Activated naive CD4-positive, alpha-beta T cell treated with anti-CD3 and anti-CD28 coated beads, Interleukin-2, amount 50 U/mL, for 24 hours (primary cell): Measurements from ENCODE around the gene ME3.
"Not testable (repeated sequence)": the region's sequence is repeated elsewhere in the genome, so short reads cannot be mapped to it uniquely, and the experiment has no call there.

Experiments used
- H3K27ac Mint-ChIP-seq: one replicate; pipeline ENCODE4 v1.8.0; 2021; ENCODE audit warnings: mild to moderate bottlenecking, mixed read lengths
- H3K27me3 Mint-ChIP-seq: one replicate; pipeline ENCODE4 v1.8.0; 2021; ENCODE audit warnings: mixed read lengths
- H3K36me3 Mint-ChIP-seq: one replicate; pipeline ENCODE4 v1.8.0; 2021; ENCODE audit warnings: mixed read lengths
- H3K4me1 Mint-ChIP-seq: one replicate; pipeline ENCODE4 v1.8.0; 2021; ENCODE audit warnings: mixed read lengths
- H3K4me3 Mint-ChIP-seq: one replicate; pipeline ENCODE4 v1.8.0; 2021; ENCODE audit warnings: mild to moderate bottlenecking, mixed read lengths
- H3K9me3 Mint-ChIP-seq: one replicate; pipeline ENCODE4 v1.8.0; 2021; ENCODE audit warnings: mixed read lengths

The ME3 gene

DNA sequence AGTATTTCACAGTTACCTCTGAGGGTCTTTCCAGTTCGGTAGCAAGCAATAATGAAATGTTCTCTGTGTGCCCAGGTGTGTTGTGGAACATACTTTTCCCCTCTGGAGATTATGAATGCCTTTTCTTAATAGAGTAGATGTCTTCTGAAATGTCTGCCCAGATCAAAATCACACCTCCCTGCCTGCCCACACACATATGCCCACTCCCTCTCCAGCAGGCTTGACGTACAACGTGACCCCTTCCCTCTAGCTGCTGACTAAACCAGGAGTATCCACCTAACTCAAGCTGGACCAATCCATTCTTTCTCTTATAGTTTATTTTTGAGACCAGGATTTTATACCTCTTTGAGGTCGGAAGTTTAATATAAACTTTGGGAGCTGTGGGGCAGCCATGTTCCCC lies 48.7 kb downstream of the ME3 start:
- H3K4me1 Mint-ChIP-seq, result peaks cover 6% of the 10 kb centered on the region
- H3K27ac Mint-ChIP-seq, result no peak overlapping the region
- peaks cover 4% of the 10 kb centered on the region for H3K36me3 Mint-ChIP-seq
- no peaks in the 10 kb centered on the region for H3K27me3 Mint-ChIP-seq
- H3K9me3 Mint-ChIP-seq, result peaks cover 4% of the 10 kb centered on the region
- H3K4me3 Mint-ChIP-seq, result no peak overlapping the region

DNA sequence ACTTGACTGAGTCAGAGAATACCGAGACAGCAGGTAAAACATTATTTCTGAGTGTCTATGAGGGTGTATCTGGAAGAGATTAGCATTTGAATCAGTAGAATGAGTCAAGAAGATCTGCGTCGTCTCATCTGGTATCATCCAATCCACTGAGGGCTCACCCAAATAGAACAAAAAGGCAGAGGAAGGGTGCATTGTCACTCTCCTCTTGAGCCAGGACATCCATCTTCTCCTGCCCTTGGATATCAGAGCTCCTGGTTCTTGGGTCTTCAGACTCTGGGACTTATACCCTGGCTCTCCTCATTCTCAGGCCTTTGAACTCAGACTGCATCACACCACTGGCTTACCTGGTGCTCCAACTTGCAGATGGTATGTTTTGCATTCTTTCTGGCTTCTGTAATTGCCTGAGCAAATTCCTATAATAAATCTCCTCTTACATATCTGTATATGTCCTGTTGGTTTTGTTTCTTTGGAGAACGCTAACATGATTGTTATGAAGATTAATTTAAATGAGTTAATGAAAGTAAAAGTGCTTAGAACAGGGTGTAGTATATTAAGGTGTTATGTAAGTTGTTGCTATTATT lies 49.3 kb downstream of the ME3 start:
- Mint-ChIP-seq H3K4me3 (no peak overlapping the region), H3K27ac (no peak overlapping the region), H3K27me3 (no peaks in the 10 kb centered on the region), H3K36me3 (peaks cover 4% of the 10 kb centered on the region), H3K9me3 (peaks cover 4% of the 10 kb centered on the region), H3K4me1 (peaks cover 6% of the 10 kb centered on the region)

DNA sequence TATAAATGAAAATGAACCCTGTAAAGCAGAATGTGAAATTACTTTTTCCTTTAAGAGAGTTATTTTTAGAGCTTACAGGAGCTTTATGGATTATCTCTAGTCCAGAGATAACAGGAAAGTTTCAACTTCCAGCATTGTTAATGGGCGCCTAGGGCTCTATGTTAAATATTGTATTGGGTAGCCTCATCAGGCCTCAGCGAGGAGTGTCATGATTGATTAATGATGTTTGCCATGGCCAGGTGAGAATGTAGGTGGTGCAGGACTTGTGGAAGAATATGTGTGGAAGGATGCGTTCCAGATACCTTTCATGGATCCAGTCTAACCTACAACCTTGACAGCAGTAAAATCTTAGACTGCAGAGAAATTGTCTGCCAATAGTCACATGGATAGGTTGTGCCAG lies 50.6 kb downstream of the ME3 start:
- H3K27me3 Mint-ChIP-seq, result no peaks in the 10 kb centered on the region
- peaks cover 6% of the 10 kb centered on the region for H3K4me1 Mint-ChIP-seq
- H3K9me3 Mint-ChIP-seq, result peaks cover 4% of the 10 kb centered on the region
- peaks cover 4% of the 10 kb centered on the region for H3K36me3 Mint-ChIP-seq
- no peak overlapping the region for H3K27ac Mint-ChIP-seq
- no peak overlapping the region for H3K4me3 Mint-ChIP-seq

DNA sequence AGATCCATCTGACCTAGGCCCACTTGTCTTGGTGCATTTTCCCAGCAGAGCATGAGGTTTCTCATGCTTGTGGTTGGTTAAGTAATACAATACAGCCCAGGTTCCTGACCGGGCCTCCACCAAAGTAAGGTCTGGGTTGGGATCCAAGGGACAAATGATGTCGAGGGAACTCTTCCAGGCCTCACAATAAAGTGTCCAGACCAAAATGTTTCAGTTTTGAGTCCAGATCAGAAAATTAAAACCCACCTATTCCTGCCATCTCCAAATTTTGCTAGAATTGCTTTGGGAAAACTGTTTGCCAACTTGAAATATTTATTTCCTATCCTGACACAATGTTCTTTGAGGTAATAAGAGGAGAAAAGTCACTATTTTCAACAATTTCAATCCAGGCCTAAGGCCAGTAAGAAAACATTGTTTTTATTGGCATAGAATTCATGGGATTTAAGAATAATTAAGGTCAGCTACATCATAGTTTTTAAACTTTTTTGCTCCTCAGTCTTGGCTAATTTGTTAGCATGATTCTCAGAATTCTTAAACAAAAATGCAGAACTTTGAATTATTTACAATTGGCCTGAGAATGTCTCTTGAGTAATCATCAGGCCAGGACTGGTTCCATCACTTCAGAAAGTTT lies 51.4 kb downstream of the ME3 start:
- no peak overlapping the region for H3K27ac Mint-ChIP-seq
- H3K4me3 Mint-ChIP-seq, result no peak overlapping the region
- peaks cover 6% of the 10 kb centered on the region for H3K4me1 Mint-ChIP-seq

DNA sequence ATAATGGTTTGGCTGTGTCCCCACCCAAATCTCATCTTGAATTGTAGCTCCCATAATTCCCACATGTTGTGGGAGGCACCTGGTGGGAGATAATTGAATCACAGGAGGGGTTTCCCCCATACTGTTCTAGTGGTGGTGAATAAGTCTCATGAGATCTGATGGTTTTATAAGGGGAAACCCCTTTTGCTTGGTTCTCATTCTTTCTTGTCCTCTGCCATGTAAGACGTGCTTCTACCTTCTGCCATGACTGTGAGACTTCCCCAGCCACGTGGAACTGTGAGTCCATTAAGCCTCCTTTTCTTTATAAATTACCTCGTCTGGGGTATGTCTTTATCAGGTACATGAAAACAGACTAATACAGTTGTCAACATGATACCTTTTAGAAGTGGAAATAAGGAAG lies 53.0 kb downstream of the ME3 start:
- H3K4me1 Mint-ChIP-seq, H3K9me3 Mint-ChIP-seq, H3K27me3 Mint-ChIP-seq, H3K36me3 Mint-ChIP-seq, H3K4me3 Mint-ChIP-seq: not testable (repeated sequence)
- peak overlapping the region; percentile 55 for H3K27ac Mint-ChIP-seq

More for the DNA sequence above, 51.4 kb downstream of the ME3 start:
- Mint-ChIP-seq H3K27me3 (no peaks in the 10 kb centered on the region), H3K36me3 (peaks cover 6% of the 10 kb centered on the region), H3K9me3 (peaks cover 4% of the 10 kb centered on the region)

DNA sequence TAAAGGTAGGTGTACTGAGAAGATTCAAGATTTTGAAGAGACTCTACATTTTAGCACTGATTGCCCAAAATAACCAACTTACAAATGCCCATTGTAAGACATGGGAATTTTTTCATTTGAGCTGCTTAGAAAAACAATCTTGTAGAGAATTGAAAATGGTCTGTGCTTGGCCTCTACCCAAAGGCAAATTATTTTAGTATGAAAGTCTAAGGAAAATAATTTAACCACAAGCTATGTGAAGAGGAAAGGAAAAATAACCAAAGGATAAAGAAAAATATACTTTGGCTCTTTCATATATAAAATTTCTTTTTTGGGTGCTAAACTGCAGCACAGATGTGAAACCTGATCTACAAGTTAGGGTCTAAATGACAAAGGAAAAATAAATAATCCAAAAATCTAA lies 54.9 kb downstream of the ME3 start:
- Mint-ChIP-seq H3K36me3 (peaks cover 8% of the 10 kb centered on the region), H3K27ac (no peak overlapping the region), H3K9me3 (peaks cover 20% of the 10 kb centered on the region), H3K27me3 (no peaks in the 10 kb centered on the region), H3K4me3 (no peak overlapping the region), H3K4me1 (peaks cover 6% of the 10 kb centered on the region)

DNA sequence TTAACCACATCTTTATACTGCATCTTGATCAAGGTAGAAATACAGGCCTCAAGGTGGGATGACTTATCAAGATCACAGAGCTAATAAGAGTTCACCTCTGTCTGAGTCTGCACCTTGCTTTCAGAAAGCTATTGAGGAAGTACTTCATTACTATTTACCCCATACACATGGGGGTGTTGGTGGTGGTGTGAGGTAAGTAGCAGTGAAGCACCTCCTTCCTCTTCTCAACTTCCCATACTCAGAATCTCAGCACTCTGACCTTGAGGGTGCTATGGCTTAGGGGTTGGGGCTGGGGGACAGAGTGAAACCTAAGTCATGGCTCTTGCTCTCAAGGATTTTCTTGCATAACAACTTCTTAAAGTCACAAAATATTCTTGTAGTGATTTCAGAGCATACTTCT lies 56.9 kb downstream of the ME3 start:
- Mint-ChIP-seq H3K9me3 (peaks cover 20% of the 10 kb centered on the region), H3K27ac (no peak overlapping the region), H3K36me3 (peaks cover 6% of the 10 kb centered on the region), H3K4me3 (no peak overlapping the region), H3K4me1 (peaks cover 6% of the 10 kb centered on the region), H3K27me3 (no peaks in the 10 kb centered on the region)

DNA sequence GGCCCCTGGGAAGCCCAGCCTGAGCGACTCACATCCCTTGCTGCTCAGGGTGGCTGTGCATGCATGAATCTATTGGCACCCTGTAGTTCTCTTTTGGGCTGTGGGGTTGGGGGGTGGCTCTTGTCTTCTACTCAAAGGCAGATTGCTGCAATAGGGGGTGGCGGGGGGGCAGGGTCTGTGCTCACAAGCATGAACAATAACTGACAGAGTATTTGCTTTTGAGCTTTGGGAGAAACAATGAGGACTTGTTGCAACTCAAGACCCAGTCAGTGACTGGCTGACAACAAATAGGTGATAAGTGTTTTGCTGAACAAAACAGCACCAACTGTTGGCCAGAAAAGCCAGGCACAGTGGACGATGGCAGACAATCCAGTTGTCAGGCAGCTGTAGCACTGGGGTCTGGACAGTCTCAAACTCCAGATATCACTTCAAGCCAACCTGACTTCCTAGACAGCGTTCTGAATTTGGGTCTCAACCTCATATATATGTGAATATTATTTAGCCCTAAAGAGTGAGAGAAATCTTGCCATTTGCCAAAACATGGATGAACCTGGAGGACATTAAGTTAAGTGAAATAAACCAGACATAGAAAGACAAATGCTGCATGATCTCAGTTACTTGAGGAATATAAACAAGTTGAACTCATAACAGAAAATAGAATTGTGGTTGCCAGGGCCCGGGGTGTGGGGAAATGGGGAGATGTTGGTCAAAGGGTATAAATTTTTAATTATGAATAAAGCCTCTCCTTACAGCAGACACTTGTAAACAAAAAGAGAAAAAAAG lies 61.7 kb downstream of the ME3 start:
- peaks cover 10% of the 10 kb centered on the region for H3K4me1 Mint-ChIP-seq
- H3K27ac Mint-ChIP-seq, result no peak overlapping the region
- H3K27me3 Mint-ChIP-seq, result no peaks in the 10 kb centered on the region
- H3K4me3 Mint-ChIP-seq, result no peak overlapping the region
- H3K36me3 Mint-ChIP-seq, result peaks cover 2% of the 10 kb centered on the region
- H3K9me3 Mint-ChIP-seq, result peaks cover 15% of the 10 kb centered on the region

DNA sequence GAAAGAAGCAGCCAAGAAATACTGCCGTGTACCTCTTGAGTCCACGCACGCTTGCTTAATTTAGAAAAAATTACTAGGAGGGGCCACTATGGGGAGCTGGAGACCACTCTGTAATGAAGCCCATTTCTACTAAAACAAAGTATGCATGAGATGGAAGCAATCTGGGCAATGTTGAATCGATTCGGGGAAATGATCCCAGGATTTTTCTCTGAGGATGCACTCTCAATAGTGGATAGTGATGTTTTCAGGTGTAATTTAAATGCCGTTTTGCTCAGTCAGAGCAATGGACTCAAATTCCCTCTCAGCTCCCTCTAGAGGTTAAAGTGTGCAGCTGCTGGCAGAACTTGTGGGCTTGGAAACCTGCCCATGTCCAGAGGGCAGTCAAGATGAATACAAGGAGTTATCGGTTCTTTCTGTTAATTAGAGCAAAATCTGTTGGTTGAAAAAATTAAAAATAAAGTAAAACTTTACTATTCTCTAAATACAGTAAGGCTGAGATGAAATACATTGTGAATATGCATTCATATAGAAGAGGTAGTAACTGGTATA lies 64.1 kb downstream of the ME3 start:
- H3K9me3 Mint-ChIP-seq, result peaks cover 7% of the 10 kb centered on the region
- H3K4me1 Mint-ChIP-seq, result peaks cover 10% of the 10 kb centered on the region
- no peak overlapping the region for H3K4me3 Mint-ChIP-seq
- H3K27me3 Mint-ChIP-seq, result no peaks in the 10 kb centered on the region
- H3K36me3 Mint-ChIP-seq, result peaks cover 2% of the 10 kb centered on the region
- no peak overlapping the region for H3K27ac Mint-ChIP-seq

DNA sequence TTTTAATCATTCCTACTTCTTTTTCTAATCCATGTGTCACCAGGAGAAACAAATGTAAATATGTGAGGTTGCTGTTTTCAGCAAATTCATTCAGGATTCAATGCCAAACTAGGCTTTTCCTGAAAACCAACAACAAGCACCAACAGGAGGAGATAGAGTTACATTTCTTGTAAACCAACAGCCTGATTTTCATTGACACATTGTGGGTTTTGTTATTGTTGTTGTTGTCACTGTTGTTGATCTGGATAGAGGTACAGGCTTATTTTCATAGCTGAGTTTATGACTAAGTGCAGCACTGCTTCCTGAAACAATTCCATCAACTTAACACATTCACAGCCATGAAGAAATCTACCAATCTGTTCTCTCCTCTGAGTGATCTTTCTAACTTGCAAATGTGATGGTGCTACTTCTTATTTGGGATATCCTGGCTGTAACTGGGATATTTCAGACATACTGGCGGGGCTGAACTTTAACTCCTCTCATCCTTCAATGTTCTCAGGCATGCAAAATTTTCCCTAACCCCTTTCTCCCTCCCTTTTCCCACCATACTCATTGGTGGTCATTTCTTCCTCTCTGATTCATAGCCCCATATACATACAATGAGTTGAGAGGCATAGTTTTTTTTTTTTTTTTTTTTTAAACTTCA lies 65.5 kb downstream of the ME3 start:
- H3K27me3 Mint-ChIP-seq, result no peaks in the 10 kb centered on the region
- no peaks in the 10 kb centered on the region for H3K36me3 Mint-ChIP-seq
- H3K4me1 Mint-ChIP-seq, result peaks cover 10% of the 10 kb centered on the region
- no peak overlapping the region for H3K4me3 Mint-ChIP-seq
- no peak overlapping the region for H3K27ac Mint-ChIP-seq
- H3K9me3 Mint-ChIP-seq, result no peaks in the 10 kb centered on the region

DNA sequence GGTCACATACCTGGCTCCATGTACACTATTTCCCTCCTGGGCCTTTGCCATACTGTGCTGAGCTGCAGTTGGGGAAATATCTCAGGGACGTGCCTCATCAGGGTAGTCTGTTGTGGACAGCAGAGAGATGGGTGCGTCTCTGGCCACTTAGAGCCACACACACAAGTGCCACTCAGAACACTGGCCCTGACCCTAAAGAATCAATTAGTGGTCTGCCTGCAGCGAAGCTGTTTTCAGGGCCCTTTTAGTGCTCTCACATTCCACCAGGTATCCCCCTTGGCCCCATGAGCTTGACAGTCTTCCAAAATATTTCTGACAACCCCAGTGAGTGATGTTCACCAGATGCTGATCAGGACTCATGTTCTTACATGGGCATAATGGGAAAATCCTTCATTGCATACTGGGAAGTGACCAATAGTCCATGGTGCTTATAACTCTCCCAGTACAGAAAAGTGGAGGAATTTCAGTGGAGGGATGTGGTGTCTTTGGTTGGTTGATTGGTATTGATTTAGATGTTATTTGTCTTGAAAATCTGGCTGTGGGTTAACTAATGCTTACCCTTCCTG lies 66.1 kb downstream of the ME3 start:
- Mint-ChIP-seq H3K27ac (no peak overlapping the region), H3K4me1 (peaks cover 10% of the 10 kb centered on the region), H3K9me3 (no peaks in the 10 kb centered on the region), H3K27me3 (no peaks in the 10 kb centered on the region), H3K4me3 (no peak overlapping the region), H3K36me3 (no peaks in the 10 kb centered on the region)

DNA sequence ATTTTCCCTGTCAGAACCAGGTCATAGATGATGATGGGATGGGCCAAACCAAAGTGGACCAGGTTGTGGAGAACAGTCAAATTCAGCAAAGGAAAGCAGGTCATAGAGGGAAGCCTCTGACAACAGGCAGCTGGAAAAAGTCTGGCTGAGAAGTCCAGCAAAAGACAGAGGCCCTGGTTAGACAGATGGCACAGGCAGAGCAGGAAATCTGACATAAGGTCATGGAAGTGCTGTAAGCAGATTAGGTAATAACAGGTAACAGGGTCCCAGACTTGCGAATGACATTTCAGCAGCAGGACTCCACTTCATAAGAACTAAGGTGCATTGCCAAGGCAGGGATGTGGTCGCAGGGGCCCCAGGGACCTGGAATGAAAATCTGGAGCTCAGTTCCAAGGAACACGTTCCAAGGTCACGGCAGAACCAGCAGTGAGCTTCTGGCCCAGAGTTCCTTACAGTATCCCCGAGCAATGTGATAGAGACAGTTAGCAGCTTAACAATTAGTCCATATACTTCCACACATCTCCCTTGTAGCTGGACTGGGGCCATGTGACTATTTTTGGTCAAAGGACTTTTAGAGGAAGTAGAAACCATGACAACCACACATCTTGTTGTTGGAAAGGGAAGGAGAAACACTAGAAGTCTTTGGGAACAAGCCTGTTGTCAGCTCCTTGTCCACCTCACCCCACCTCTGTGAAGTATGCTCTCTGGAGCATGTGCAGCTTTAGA lies 75.4 kb downstream of the ME3 start:
- Mint-ChIP-seq H3K4me3 (no peak overlapping the region), H3K36me3 (no peaks in the 10 kb centered on the region), H3K9me3 (no peaks in the 10 kb centered on the region), H3K27ac (no peak overlapping the region), H3K27me3 (no peaks in the 10 kb centered on the region), H3K4me1 (peaks cover 28% of the 10 kb centered on the region)

DNA sequence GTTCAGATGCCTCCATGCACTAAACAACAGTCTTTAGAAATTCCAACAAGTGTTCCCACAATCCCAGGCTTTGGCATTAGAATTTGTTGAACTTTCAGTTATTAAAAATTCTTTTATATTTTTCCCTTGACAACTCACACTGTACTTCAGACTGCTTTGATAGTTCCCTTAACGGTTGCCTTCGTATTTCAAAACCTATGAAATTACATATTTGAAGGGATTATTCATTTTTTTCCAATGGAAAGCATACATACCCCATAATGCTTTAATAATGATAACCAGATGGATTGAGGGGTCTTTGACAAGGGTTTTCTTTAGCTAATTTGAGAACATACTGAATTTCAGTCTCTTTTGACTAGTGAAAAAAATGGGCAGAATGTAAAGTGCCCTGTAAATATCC lies 76.5 kb downstream of the ME3 start:
- Mint-ChIP-seq H3K27me3 (no peaks in the 10 kb centered on the region), H3K27ac (no peak overlapping the region), H3K36me3 (no peaks in the 10 kb centered on the region), H3K4me1 (peaks cover 39% of the 10 kb centered on the region), H3K4me3 (no peak overlapping the region), H3K9me3 (no peaks in the 10 kb centered on the region)

DNA sequence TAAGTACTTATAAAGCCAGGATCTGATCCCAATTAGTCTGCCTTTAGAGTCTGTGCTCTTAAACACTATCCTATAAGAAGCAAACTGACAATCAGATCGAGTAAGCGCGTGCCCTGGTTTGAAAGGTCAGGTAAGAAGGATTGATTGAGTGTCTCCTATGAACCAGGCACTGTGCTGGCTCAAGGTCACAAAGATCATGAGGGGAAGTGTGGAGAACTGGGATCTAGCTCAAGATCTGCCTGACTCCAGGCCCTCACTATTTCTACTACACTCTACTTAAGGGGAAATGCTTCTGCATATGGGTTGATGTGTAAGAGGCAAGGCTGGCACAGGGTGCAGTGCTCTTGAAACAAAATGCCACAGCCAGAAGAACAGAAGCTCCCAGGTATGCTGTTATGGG lies 77.0 kb downstream of the ME3 start:
- no peak overlapping the region for H3K27ac Mint-ChIP-seq
- no peaks in the 10 kb centered on the region for H3K36me3 Mint-ChIP-seq

DNA sequence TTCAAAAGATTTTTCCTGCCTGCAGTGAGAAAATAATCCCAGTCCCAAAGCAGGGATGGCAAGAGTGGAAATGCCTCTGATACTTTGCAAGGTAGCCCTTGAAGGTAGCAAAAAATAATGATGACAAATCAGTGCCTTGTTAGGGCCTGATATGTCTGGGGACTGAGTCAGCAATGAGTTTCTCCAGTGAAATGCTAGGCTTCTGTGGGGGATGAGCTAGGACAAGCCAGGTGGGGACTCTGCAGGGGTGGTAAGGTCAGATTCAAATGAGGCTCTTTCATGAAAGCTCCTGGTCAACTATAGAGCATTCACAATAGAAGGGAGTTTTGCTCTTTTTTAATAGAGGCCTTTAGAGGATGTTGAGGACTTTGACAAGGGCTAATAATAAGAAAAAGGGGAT lies 77.7 kb downstream of the ME3 start:
- Mint-ChIP-seq H3K36me3 (no peaks in the 10 kb centered on the region), H3K4me1 (peaks cover 47% of the 10 kb centered on the region), H3K27me3 (no peaks in the 10 kb centered on the region), H3K4me3 (no peak overlapping the region), H3K27ac (peak overlapping the region; percentile 76), H3K9me3 (no peaks in the 10 kb centered on the region)

More for the DNA sequence above, 77.0 kb downstream of the ME3 start:
- Mint-ChIP-seq H3K9me3 (no peaks in the 10 kb centered on the region), H3K27me3 (no peaks in the 10 kb centered on the region), H3K4me1 (peaks cover 41% of the 10 kb centered on the region), H3K4me3 (no peak overlapping the region)
